CD14-positive monocyte (primary cell): ENCODE results near the gene MDK. TPM values are rescaled to one million over a fixed set of nuclear protein-coding genes. Genes with fewer than 3 reads are reported as not detected.
A peak's percentile ranks its signal among the peaks of the same experiment; 100 is the strongest.

Experiments
- DNase-seq, 3 donors: peaks; one replicate each; pipeline ENCODE4 v3.0.0-alpha.2; 2011 to 2022
- H2AFZ ChIP-seq: 2 replicates; pipeline ENCODE4 v1.6.0; 2012; ENCODE audit warnings: mild to moderate bottlenecking, low read depth, low read length, inconsistent platforms; ENCODE audit not compliant: insufficient read depth, poor library complexity, severe bottlenecking
- H3K27ac ChIP-seq, 2 donors: 1 replicate in 1 of 2; 2 replicates in 1 of 2; pipeline ENCODE4 v1.5.1; 2012 to 2013; ENCODE audit warnings: low read length in 2 of 2, control low read depth in 1 of 2, inconsistent platforms in 1 of 2, low read depth in 1 of 2, mild to moderate bottlenecking in 1 of 2
- H3K27me3 ChIP-seq, 2 donors: one replicate each; pipeline versions ENCODE4 v1.6.0 to v1.6.1; 2011 to 2013; ENCODE audit warnings: low read length in 2 of 2; ENCODE audit not compliant: control insufficient read depth in 2 of 2, insufficient read depth in 2 of 2
- H3K36me3 ChIP-seq, 2 donors: replicated peaks in 1 of 2; 1 replicate in 1 of 2; 2 replicates in 1 of 2; pipeline versions ENCODE4 v1.5.1 to v1.6.1; 2012 to 2013; ENCODE audit warnings: low read length in 2 of 2, control low read depth in 1 of 2, inconsistent platforms in 1 of 2, mild to moderate bottlenecking in 1 of 2; ENCODE audit not compliant: insufficient read depth in 2 of 2, control insufficient read depth in 1 of 2
- H3K4me1 ChIP-seq, 2 donors: 1 replicate in 1 of 2; 2 replicates in 1 of 2; pipeline versions ENCODE4 v1.5.1 to v1.6.1; 2012 to 2013; ENCODE audit warnings: low read length in 2 of 2, control low read depth in 1 of 2, inconsistent platforms in 1 of 2, mild to moderate bottlenecking in 1 of 2, moderate library complexity in 1 of 2; ENCODE audit not compliant: insufficient read depth in 2 of 2, control insufficient read depth in 1 of 2
- H3K4me2 ChIP-seq: replicated peaks from 2 replicates; pipeline ENCODE3; 2012; ENCODE audit warnings: low read length, moderate library complexity, mild to moderate bottlenecking; ENCODE audit not compliant: poor library complexity, severe bottlenecking; ENCODE audit errors: extremely low read depth
- H3K4me3 ChIP-seq, 3 experiments: fragments of 200-600 bp in 1 of 3; sonication (generic) in 1 of 3; replicated peaks in 1 of 3; 1 replicate in 2 of 3; 2 replicates in 1 of 3; pipeline ENCODE4 v1.5.1; 2011 to 2013; ENCODE audit warnings: low read length in 3 of 3, mild to moderate bottlenecking in 3 of 3, control low read depth in 2 of 3, low read depth in 2 of 3, inconsistent platforms in 1 of 3, moderate library complexity in 1 of 3
- H3K79me2 ChIP-seq: 2 replicates; pipeline ENCODE4 v1.6.0; 2012; ENCODE audit warnings: mild to moderate bottlenecking, control low read depth, inconsistent platforms, low read length, moderate library complexity; ENCODE audit not compliant: insufficient read depth
- H3K9ac ChIP-seq: 2 replicates; pipeline ENCODE4 v1.6.0; 2017; ENCODE audit warnings: low read length, mild to moderate bottlenecking; ENCODE audit not compliant: insufficient read depth, poor library complexity, severe bottlenecking
- H3K9me3 ChIP-seq, 2 donors: replicated peaks in 1 of 2; 1 replicate in 1 of 2; 2 replicates in 1 of 2; pipeline versions ENCODE4 v1.5.1 to v1.6.1; 2012 to 2013; ENCODE audit warnings: low read length in 2 of 2, control low read depth in 1 of 2; ENCODE audit not compliant: control insufficient read depth in 1 of 2, insufficient read depth in 1 of 2
- H4K20me1 ChIP-seq: 2 replicates; pipeline ENCODE4 v1.6.0; 2012; ENCODE audit warnings: mild to moderate bottlenecking, low read length, control low read depth, moderate library complexity; ENCODE audit not compliant: insufficient read depth
- H3K27ac Mint-ChIP-seq, 7 donors: one replicate each; pipeline ENCODE4 v1.8.0; 2020; ENCODE audit warnings: mild to moderate bottlenecking in 7 of 7, mixed read lengths in 7 of 7, moderate library complexity in 6 of 7, inconsistent platforms in 2 of 7
- H3K27me3 Mint-ChIP-seq, 3 donors: one replicate each; pipeline ENCODE4 v1.8.0; 2021 to 2022; ENCODE audit warnings: low read depth in 3 of 3, mild to moderate bottlenecking in 3 of 3, mixed read lengths in 3 of 3, moderate library complexity in 3 of 3, inconsistent platforms in 1 of 3
- H3K36me3 Mint-ChIP-seq, 2 donors: one replicate each; pipeline ENCODE4 v1.8.0; 2020; ENCODE audit warnings: mixed read lengths in 2 of 2, inconsistent platforms in 1 of 2, mild to moderate bottlenecking in 1 of 2
- H3K4me1 Mint-ChIP-seq: one replicate; pipeline ENCODE4 v1.8.0; 2020; ENCODE audit warnings: mild to moderate bottlenecking, mixed read lengths
- H3K4me3 Mint-ChIP-seq, 2 donors: one replicate each; pipeline ENCODE4 v1.8.0; 2020; ENCODE audit warnings: mild to moderate bottlenecking in 2 of 2, mixed read lengths in 2 of 2, moderate library complexity in 1 of 2
- H3K9me3 Mint-ChIP-seq, 7 donors: one replicate each; pipeline ENCODE4 v1.8.0; 2020 to 2022; ENCODE audit warnings: mixed read lengths in 7 of 7, mild to moderate bottlenecking in 6 of 7, moderate library complexity in 6 of 7, inconsistent platforms in 2 of 7
- WGBS: methylation state at CpG from one replicate; pipeline ENCODE4 v1.1.5; 2013; ENCODE audit warnings: missing lambda C conversion rate; ENCODE audit not compliant: insufficient coverage; 5-methylcytosine and 5-hydroxymethylcytosine counted together
- intact Hi-C, 2 donors: fragments of 100-400 bp; cut with micrococcal nuclease; formaldehyde crosslinking; loops; one replicate each; pipeline versions ENCODE4 v1.15.0 to v1.15.1; 2023
- polyA plus RNA-seq, 3 donors: library from polyadenylated mRNA; depleted of rRNA in 1 of 3; unstranded in 2 of 3; stranded (reverse) in 1 of 3; fragments of 300-500 nt in 2 of 3; fragments of >200 nt in 1 of 3; fragmentation: Illumina TruSeq in 2 of 3; gene quantifications; 1 replicate in 2 of 3; 2 replicates in 1 of 3; pipeline ENCODE4 v1.2.3, GENCODE V29; 2012 to 2021
- TF ChIP-seq, protein P1 (sequence below): fragments of 200-600 bp; IDR thresholded peaks from one replicate; pipeline ENCODE4 v1.8.0; 2022; ENCODE audit warnings: antibody characterized with exemption, mild to moderate bottlenecking

The MDK gene
- polyA plus RNA-seq, 3 donors = 2.8 TPM; not detected in 2

DNA sequence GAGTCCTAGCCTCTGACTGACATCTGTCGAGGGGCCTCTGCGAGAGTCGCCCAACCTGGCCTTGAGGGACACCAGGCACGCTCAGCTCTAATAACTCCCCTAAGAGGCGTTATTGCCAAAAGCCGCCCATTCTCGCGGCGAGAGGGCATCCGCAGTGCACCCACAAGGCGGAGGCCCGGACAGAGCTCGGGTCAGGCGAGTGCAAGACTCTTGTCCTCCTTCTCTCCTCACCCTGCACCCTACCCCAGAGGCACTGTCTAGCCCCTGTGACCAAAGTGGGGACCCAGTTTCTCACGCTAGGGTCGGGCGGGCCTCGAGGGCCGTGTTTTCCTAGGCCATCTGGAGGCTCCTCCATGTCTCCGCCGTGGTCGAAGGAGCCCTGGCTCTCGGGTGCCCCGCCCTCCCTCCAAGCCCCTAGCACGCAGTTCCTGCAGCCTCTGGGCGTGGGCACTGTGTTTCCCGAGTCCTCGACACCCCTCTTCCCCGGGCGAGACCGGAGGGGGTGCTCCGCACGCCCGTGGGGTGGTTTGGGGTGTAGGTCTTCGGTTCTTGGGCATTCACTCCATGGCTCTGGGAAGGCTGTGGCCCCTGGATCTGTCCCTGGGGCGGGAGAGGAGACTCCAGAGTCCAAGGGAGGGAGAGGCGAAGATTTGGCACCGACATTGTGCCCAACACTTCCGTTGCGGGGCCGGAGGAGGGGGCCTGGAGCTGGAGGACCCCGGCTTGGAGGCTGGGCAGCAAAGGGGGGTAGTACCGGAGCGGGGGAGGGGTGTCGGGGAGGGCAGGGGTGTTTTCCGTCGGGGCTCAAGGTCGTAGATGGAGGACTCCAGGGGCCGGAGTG lies 9.1 kb downstream of the MDK start:
- TF ChIP-seq, protein P1, sequence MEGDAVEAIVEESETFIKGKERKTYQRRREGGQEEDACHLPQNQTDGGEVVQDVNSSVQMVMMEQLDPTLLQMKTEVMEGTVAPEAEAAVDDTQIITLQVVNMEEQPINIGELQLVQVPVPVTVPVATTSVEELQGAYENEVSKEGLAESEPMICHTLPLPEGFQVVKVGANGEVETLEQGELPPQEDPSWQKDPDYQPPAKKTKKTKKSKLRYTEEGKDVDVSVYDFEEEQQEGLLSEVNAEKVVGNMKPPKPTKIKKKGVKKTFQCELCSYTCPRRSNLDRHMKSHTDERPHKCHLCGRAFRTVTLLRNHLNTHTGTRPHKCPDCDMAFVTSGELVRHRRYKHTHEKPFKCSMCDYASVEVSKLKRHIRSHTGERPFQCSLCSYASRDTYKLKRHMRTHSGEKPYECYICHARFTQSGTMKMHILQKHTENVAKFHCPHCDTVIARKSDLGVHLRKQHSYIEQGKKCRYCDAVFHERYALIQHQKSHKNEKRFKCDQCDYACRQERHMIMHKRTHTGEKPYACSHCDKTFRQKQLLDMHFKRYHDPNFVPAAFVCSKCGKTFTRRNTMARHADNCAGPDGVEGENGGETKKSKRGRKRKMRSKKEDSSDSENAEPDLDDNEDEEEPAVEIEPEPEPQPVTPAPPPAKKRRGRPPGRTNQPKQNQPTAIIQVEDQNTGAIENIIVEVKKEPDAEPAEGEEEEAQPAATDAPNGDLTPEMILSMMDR = no peak
- Histone ChIP-seq H3K4me3 (no peak overlapping the region), H3K27me3 (peaks cover 42 to 63% of the 10 kb centered on the region in 2 donors), H4K20me1 (peaks cover 55% of the 10 kb centered on the region), H3K9ac (no peak overlapping the region), H3K27ac (no peak overlapping the region), H3K36me3 (no peaks in the 10 kb centered on the region), H2AFZ (no peak overlapping the region), H3K79me2 (no peaks in the 10 kb centered on the region), H3K4me1 (peaks cover 31 to 56% of the 10 kb centered on the region in 2 donors), H3K9me3 (peaks cover 3 to 21% of the 10 kb centered on the region in 2 donors), H3K4me2 (peak overlapping the region; percentile 67)
- DNase-seq = no peak
- Mint-ChIP-seq H3K36me3 (peaks cover 0 to 2% of the 10 kb centered on the region in 2 donors), H3K27me3 (peaks cover 61 to 79% (median 68%) of the 10 kb centered on the region in 3 donors), H3K9me3 (peaks cover 0 to 17% (median 6%) of the 10 kb centered on the region in 7 donors), H3K27ac (no peak overlapping the region), H3K4me1 (peaks cover 42% of the 10 kb centered on the region), H3K4me3 (peak overlapping the region in 1 of 2 donors; percentile 86)
- WGBS = 14% methylated on average over 25 of the region's 49 CpGs
- intact Hi-C loops = no loop called here

DNA sequence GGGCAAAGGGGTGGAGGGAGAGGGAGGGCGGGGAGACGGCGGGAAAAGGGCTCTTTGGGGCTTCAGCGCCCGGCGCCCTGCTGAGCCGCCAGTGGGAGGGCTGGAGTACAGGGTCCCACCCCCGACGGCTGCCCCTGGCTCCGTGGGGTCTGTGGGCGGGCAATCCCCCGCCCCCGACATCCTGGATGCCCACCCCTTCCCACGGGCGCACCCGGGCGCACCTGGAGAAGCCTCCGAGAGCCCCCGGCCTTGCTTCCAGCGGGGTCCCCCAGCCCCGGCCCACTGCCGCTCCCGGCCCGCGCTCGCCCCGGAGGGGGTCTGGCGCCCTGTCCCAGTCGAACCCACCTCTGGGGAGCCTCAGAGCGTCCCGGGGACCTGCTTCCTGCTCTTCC lies 9.7 kb downstream of the MDK start:
- WGBS = 3% methylated on average over 25 of the region's 31 CpGs
- Histone ChIP-seq H3K27ac (no peak overlapping the region), H3K9ac (no peak overlapping the region), H3K36me3 (peaks cover 0 to under 1% of the 10 kb centered on the region in 2 donors), H3K79me2 (no peaks in the 10 kb centered on the region), H2AFZ (no peak overlapping the region), H3K4me1 (peaks cover 31 to 56% of the 10 kb centered on the region in 2 donors), H4K20me1 (peaks cover 55% of the 10 kb centered on the region), H3K27me3 (peaks cover 42 to 63% of the 10 kb centered on the region in 2 donors), H3K9me3 (peaks cover 3 to 21% of the 10 kb centered on the region in 2 donors), H3K4me2 (peak overlapping the region; percentile 75), H3K4me3 (no peak overlapping the region)
- peaks cover 59 to 73% (median 64%) of the 10 kb centered on the region in 3 donors for H3K27me3 Mint-ChIP-seq
- intact Hi-C loops = no loop called here
- H3K4me3 Mint-ChIP-seq = peak overlapping the region in 1 of 2 donors; percentile 86
- peaks cover 0 to 17% (median 5%) of the 10 kb centered on the region in 7 donors for H3K9me3 Mint-ChIP-seq
- DNase-seq = no peak
- peaks cover 3 to 4% of the 10 kb centered on the region in 2 donors for H3K36me3 Mint-ChIP-seq
- peaks cover 42% of the 10 kb centered on the region for H3K4me1 Mint-ChIP-seq
- H3K27ac Mint-ChIP-seq = no peak overlapping the region
- TF ChIP-seq, protein P1 = no peak
